Measurements from ENCODE around the gene ZNF740.
"Not testable (repeated sequence)": the region's sequence is repeated elsewhere in the genome, so short reads cannot be mapped to it uniquely, and the experiment has no call there.

ZNF740 gene

GRCh38 chr12:53173085-53173715 lies 7.3 kb upstream of the ZNF740 start:
- DNase-seq = no peak

- no peak for DNase-seq
Measured at GRCh38 chr12:53174881-53175491, 5.5 kb upstream of the ZNF740 start.

GRCh38 chr12:53176750-53177149 lies 3.8 kb upstream of the ZNF740 start:
- DNase-seq = no peak

GRCh38 chr12:53177447-53177846 lies 3.1 kb upstream of the ZNF740 start:
- DNase-seq = not testable (repeated sequence)

GRCh38 chr12:53178803-53179202 lies 1.7 kb upstream of the ZNF740 start:
- DNase-seq = not testable (repeated sequence)

GRCh38 chr12:53179687-53180219 lies 769 bp upstream of the ZNF740 start:
- DNase-seq = no peak

GRCh38 chr12:53180931-53181645 lies 566 bp downstream of the ZNF740 start:
- DNase-seq = peak; percentile 65

GRCh38 chr12:53181935-53182334 lies 1.4 kb downstream of the ZNF740 start:
- no peak for DNase-seq

- DNase-seq = no peak
Measured at GRCh38 chr12:53182903-53183302, 2.4 kb downstream of the ZNF740 start.

- DNase-seq = no peak
Measured at GRCh38 chr12:53184828-53185227, 4.3 kb downstream of the ZNF740 start.

GRCh38 chr12:53185582-53186153 lies 5.1 kb downstream of the ZNF740 start:
- DNase-seq = no peak

GRCh38 chr12:53186745-53187144 lies 6.2 kb downstream of the ZNF740 start:
- DNase-seq = no peak

- DNase-seq = no peak
Measured at GRCh38 chr12:53187145-53187899, 6.8 kb downstream of the ZNF740 start.

- DNase-seq = peak; percentile 45
Measured at GRCh38 chr12:53190108-53190729, 9.7 kb downstream of the ZNF740 start.

- no peak for DNase-seq
Measured at GRCh38 chr12:53191096-53191884, 10.8 kb downstream of the ZNF740 start.

GRCh38 chr12:53191885-53192530 lies 11.5 kb downstream of the ZNF740 start:
- DNase-seq = no peak

- no peak for DNase-seq
Measured at GRCh38 chr12:53192531-53193021, 12.1 kb downstream of the ZNF740 start.

GRCh38 chr12:53193040-53193439 lies 12.5 kb downstream of the ZNF740 start:
- DNase-seq = no peak

GRCh38 chr12:53193985-53194716 lies 13.6 kb downstream of the ZNF740 start:
- DNase-seq = no peak

GRCh38 chr12:53194973-53195372 lies 14.5 kb downstream of the ZNF740 start:
- no peak for DNase-seq
